Loucy (cell line): ENCODE data around the gene CASKIN2.

Experiments
- H2AFZ ChIP-seq: fragments of 200-600 bp; sonication (generic); 2 replicates; pipeline ENCODE4 v1.6.0; 2016; ENCODE audit warnings: antibody characterized with exemption, mild to moderate bottlenecking, low read length, moderate library complexity
- H3F3A ChIP-seq: fragments of 200-600 bp; 2 replicates; pipeline ENCODE4 v1.6.0; 2016; ENCODE audit warnings: antibody characterized with exemption, low read depth, mild to moderate bottlenecking
- H3K27me3 ChIP-seq: fragments of 200-600 bp; sonication (generic); 2 replicates; pipeline ENCODE4 v1.6.1; 2014; ENCODE audit warnings: low read length, mild to moderate bottlenecking; ENCODE audit not compliant: insufficient read depth, poor library complexity, severe bottlenecking
- H3K36me3 ChIP-seq: fragments of 200-600 bp; sonication (generic); 2 replicates; pipeline ENCODE4 v1.6.1; 2016; ENCODE audit warnings: low read length; ENCODE audit not compliant: insufficient read depth
- H3K4me1 ChIP-seq: fragments of 200-600 bp; sonication (generic); 2 replicates; pipeline ENCODE4 v1.5.1; 2014; ENCODE audit warnings: low read length, mild to moderate bottlenecking; ENCODE audit not compliant: insufficient read depth, poor library complexity, severe bottlenecking
- H3K4me2 ChIP-seq: fragments of 200-600 bp; sonication (generic); 2 replicates; pipeline ENCODE4 v1.6.0; 2014; ENCODE audit warnings: antibody characterized with exemption, low read length, low read depth, mild to moderate bottlenecking; ENCODE audit not compliant: poor library complexity, severe bottlenecking
- H3K4me3 ChIP-seq: fragments of 200-600 bp; sonication (generic); 2 replicates; pipeline ENCODE4 v1.5.1; 2014; ENCODE audit warnings: low read length, mild to moderate bottlenecking, mixed read lengths; ENCODE audit not compliant: poor library complexity, severe bottlenecking
- H3K79me2 ChIP-seq: fragments of 200-600 bp; sonication (generic); 2 replicates; pipeline ENCODE4 v1.6.1; 2014; ENCODE audit warnings: low read length; ENCODE audit not compliant: insufficient read depth
- H3K9ac ChIP-seq: fragments of 200-600 bp; sonication (generic); 2 replicates; pipeline ENCODE4 v1.6.0; 2014; ENCODE audit warnings: mild to moderate bottlenecking, low read depth, low read length, moderate library complexity; ENCODE audit not compliant: poor library complexity, severe bottlenecking
- H3K9me2 ChIP-seq: fragments of 200-600 bp; sonication (generic); replicated peaks from 2 replicates; pipeline ENCODE4 v1.6.1; 2016; ENCODE audit warnings: low read depth, low read length, mixed read lengths
- H3K9me3 ChIP-seq: fragments of 200-600 bp; sonication (generic); 2 replicates; pipeline ENCODE4 v1.6.1; 2014; ENCODE audit warnings: mild to moderate bottlenecking, antibody characterized with exemption, low read length, low read depth; ENCODE audit not compliant: insufficient read depth
- H4K20me1 ChIP-seq: fragments of 200-600 bp; sonication (generic); 2 replicates; pipeline ENCODE4 v1.6.0; 2014; ENCODE audit warnings: antibody characterized with exemption, low read length, mild to moderate bottlenecking; ENCODE audit not compliant: insufficient read depth, poor library complexity, severe bottlenecking
- CTCF ChIP-seq: fragments of 200-600 bp; sonication (generic); conservative IDR thresholded peaks from 2 replicates; pipeline ENCODE4 v1.5.1; 2014; ENCODE audit warnings: mild to moderate bottlenecking, antibody characterized with exemption, low read length
- EZH2phosphoT487 ChIP-seq: fragments of 200-600 bp; IDR thresholded peaks from 2 replicates; pipeline ENCODE4 v1.6.1; 2018; ENCODE audit warnings: antibody characterized with exemption, mild to moderate bottlenecking, moderate library complexity, borderline replicate concordance

CASKIN2 gene

GRCh38 chr17:75486151-75486550, 29.2 kb downstream of the CASKIN2 start:
- Histone ChIP-seq H3K9me3 (no peaks in the 10 kb centered on the region), H3K9ac (no peak overlapping the region), H3F3A (no peaks in the 10 kb centered on the region), H3K4me1 (peaks cover 13% of the 10 kb centered on the region), H3K4me3 (no peak overlapping the region), H3K36me3 (no peaks in the 10 kb centered on the region; the same call in 1 of the 2 replicates), H3K9me2 (no peaks in the 10 kb centered on the region), H3K79me2 (no peaks in the 10 kb centered on the region), H3K27me3 (no peaks in the 10 kb centered on the region), H3K4me2 (no peak overlapping the region), H2AFZ (no peak overlapping the region), H4K20me1 (no peaks in the 10 kb centered on the region)
- TF ChIP-seq CTCF (no peak), EZH2phosphoT487 (no peak)

- H3F3A ChIP-seq: no peaks in the 10 kb centered on the region
- no peak overlapping the region for H2AFZ ChIP-seq
- no peaks in the 10 kb centered on the region for H3K79me2 ChIP-seq
- no peak overlapping the region for H3K4me3 ChIP-seq
- no peaks in the 10 kb centered on the region; the same call in 1 of the 2 replicates for H3K36me3 ChIP-seq
- no peak overlapping the region for H3K9ac ChIP-seq
- no peaks in the 10 kb centered on the region for H3K9me2 ChIP-seq
- H3K4me1 ChIP-seq: peaks cover 13% of the 10 kb centered on the region
- no peaks in the 10 kb centered on the region for H4K20me1 ChIP-seq
- H3K27me3 ChIP-seq: no peaks in the 10 kb centered on the region
- H3K9me3 ChIP-seq: no peaks in the 10 kb centered on the region
- no peak overlapping the region for H3K4me2 ChIP-seq
- TF ChIP-seq EZH2phosphoT487 (no peak), CTCF (no peak)
These were observed 29.6 kb downstream of the CASKIN2 start for GRCh38 chr17:75485688-75486087.

- Histone ChIP-seq H3F3A (no peaks in the 10 kb centered on the region), H4K20me1 (no peaks in the 10 kb centered on the region), H3K4me3 (no peak overlapping the region), H3K4me1 (peaks cover 4% of the 10 kb centered on the region), H3K79me2 (no peaks in the 10 kb centered on the region), H3K27me3 (no peaks in the 10 kb centered on the region), H3K4me2 (no peak overlapping the region), H3K9ac (no peak overlapping the region), H3K36me3 (no peaks in the 10 kb centered on the region), H3K9me3 (no peaks in the 10 kb centered on the region), H3K9me2 (no peaks in the 10 kb centered on the region), H2AFZ (no peak overlapping the region)
- no peak for TF ChIP-seq EZH2phosphoT487
- TF ChIP-seq CTCF: no peak
These were observed 33.0 kb downstream of the CASKIN2 start for GRCh38 chr17:75482098-75482942.
